ENCODE data around the gene TESK1.

DNA sequence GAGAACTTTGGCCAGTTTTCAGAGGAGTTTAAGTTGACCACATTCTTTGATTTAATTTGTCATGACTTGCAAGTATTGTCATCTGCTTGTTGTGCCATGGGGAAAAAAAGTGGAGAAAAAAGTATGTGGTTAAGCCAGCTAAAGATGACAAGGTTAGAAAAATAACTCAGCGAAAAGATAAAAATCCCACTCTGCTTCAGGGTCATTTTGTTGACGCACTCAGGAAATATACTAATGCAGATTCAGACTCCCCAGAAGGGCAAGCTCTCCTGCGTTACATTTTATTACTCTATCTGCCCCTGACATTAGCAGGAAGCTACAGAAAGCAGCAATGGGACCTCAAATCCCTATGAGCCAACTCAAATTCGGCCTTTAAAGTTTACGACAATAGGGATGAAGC is 27.6 kb upstream of the TESK1 start:
- TF ChIP-seq CTCF (IDR thresholded peaks at IDR 0.05) (no peak), POLR2A (IDR thresholded peaks at IDR 0.05) (no peak)

Data from thyroid gland (tissue), 4 donors.